Measurements from ENCODE around the gene OSBPL10. TPM values are rescaled to one million over a fixed set of nuclear protein-coding genes. Genes with fewer than 3 reads are reported as not detected.

The OSBPL10 gene
- polyA plus RNA-seq, 3 donors = 1.0 to 4.3 (median 3.8) TPM

DNA sequence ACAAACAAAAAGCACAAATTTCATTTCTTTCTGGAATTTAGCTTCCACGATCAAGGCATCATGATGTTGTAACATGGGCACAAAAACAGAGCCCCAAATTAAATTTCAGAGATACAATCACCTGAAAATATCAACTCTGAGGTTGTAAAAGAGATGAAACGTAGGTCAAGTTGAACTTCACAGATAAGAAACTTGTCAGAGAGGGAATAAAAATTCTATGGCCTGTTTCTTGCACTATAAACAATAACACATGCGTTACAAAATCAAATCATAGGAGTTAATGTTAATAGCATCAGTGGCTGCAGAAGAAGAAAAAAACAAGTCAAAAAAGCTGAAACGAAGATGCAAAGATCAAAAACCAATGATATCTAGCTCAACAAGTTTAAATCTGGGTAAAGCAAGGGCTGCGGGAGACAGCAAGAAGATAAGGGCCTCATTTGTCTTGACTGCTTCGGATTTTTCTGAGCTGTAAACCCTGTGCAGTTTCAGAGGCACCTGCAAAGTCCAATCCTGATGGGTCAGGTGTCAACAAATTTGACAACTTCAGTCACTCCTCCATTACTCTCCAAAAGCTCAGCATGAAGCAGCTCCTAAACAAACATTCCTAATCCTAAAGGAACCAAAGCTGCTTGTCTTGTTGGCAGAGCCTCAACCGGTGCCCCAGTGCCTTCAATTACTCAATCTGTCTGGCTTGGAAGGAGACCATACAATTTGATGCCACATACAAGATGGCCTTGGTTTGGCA, 228.6 kb downstream of the OSBPL10 start:
- H3K27ac ChIP-seq (ENCODE audit: low read depth, low read length) = no peak overlapping the region
- WGBS, 3 donors = 81 to 92% (median 88%) methylated on average over 7 of the region's 7 CpGs

DNA sequence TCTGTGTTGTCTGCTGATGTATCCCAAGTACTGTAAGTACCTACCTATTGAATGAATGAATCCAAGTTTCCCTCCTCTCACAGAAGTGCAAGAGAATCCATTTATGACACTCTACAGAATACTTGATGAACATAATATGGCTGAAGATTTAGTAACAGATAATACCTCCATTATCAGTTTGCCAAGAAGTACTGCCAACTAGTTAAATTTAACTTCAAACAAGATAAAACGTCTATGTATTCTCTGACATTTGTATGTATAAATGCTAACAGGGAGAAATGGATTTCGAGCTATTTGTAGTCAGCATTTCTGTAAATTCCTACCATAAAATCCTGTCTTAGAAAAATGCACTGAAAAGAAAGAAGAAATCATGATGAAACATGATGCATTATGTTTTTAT, 230.7 kb downstream of the OSBPL10 start:
- H3K27ac ChIP-seq (ENCODE audit: low read depth, low read length) = no peak overlapping the region
- WGBS, 3 donors = 53 to 78% (median 77%) methylated on average over 2 of the region's 2 CpGs

DNA sequence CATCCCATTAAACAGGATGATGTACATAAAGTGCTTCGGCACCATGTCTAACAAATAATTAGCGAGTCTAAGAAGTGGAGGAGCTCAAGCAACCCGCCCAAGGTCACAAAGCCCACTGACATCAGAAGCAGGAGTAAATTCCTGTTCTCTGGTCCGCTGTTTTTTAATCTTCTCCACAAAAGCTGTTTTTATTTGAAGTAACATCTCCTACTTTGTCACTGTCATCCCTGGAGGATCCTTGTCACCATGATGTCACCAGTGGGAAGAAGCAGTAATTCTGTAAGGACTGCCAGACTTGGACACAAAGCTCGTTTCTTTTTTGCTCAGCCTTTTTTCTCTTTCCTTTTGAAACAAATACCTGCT, 232.1 kb downstream of the OSBPL10 start:
- no peak overlapping the region for H3K27ac ChIP-seq (ENCODE audit: low read depth, low read length)
- 71 to 83% (median 72%) methylated on average over 5 of the region's 5 CpGs for WGBS, 3 donors

DNA sequence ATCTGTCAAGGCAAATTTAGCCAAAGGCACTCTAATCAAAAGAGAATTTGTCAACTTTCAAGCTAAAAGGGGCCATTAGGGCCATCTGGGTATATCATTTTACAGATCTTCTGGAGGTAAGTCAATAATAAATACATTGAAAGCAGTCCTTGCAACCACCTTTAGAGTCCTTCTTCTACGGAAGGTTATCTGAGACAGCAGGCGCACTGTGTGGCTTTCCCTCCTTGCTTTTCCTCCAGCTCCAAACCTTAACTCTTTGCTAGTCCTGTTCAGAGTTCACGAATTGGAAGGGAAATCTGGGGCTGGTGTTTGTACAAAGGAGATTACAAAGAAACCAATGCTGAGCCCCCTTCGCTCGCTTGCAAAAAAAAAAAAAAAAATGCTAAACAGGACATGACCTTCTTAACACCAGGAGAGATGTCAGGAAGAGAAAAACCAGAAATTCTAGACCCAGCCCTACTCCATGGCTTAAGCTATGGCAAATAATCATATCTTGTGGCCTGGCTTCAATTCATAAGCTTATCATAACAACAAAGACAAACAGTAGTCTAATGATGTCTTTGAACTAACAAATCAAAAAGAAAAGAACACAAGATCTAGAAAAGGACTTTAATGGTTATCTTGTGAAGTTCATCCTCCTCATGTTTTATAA, 232.7 kb downstream of the OSBPL10 start:
- H3K27ac ChIP-seq (ENCODE audit: low read depth, low read length) = no peak overlapping the region
- 44 to 94% (median 84%) methylated on average over 5 of the region's 5 CpGs for WGBS, 3 donors

DNA sequence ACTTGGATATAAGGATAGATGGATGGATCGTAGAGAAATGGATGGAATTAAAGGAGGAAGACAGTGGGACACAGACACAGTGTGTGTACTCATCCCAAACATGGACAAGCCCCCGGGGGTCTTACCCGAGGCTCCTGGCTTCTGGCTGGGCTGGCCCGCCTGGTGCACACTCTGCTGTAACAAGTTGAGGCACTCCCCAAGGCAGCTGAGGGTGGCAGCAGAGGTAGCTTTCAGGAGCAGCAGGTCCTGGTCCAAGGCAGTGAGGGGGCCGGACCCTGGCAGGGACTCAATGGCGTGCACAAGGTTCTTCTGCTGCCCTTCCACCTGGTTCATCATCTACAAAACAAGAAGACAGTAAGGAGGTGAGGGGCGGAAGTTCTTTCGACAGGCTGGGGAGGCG, 233.3 kb downstream of the OSBPL10 start:
- H3K27ac ChIP-seq (ENCODE audit: low read depth, low read length) = no peak overlapping the region
- 89 to 94% (median 92%) methylated on average over 9 of the region's 9 CpGs for WGBS, 3 donors

DNA sequence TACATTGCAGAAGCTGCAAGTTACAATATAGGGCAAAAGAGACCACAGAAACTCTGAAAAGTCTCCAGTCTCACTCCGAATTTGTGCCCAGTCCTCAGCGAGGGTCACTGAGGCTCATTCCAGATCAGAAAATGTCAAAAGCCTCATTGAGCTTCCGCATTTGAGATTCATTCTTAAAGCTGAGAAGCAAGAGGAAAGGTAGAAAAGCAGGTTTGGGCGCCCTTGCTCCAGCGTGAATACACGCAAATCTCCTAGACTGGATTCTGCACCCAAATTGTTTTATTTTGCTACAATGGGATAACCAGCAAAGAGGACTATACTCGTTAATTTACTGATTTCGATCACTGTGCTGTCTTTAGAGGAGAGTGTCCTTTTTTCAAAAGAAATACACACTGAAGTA, 236.1 kb downstream of the OSBPL10 start:
- H3K27ac ChIP-seq (ENCODE audit: low read depth, low read length) = no peak overlapping the region
- WGBS, 3 donors = 92 to 97% (median 96%) methylated on average over 8 of the region's 8 CpGs

DNA sequence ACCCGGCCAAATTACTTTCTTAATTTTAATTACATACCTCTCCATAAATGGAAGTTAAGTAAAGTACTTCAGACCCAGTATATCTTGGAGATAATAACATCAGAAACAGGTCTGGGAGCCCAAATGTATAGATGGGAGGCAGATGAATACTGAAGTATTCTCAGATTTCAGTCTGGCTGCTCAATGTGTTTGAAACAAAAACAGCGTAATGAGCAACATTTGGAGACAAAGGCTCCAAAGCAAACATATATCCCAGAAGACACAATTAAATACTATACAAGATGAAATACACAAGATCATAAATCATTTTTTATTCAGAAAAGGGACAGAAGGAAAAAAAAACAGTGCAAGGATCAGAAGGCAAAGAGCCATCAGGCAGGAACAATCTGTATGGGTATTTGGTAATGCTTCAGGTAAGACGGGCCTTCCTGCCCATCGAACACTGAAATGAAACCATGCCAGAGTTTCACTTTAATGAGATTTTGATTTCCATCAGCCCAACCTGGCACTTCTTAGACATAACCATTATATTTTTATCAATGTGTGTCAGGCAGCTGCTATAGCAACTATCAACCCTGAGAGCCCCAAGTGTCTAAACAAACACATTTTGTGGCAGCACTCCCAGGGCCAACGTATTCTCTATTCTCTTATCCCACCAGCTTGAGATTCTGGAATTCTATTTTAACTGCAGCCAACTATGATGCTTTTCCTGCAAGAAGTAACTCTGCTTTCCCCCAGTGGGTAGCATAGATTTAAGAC, 237.6 kb downstream of the OSBPL10 start:
- WGBS, 3 donors = 73 to 80% (median 79%) methylated on average over 5 of the region's 5 CpGs
- H3K27ac ChIP-seq (ENCODE audit: low read depth, low read length) = no peak overlapping the region

DNA sequence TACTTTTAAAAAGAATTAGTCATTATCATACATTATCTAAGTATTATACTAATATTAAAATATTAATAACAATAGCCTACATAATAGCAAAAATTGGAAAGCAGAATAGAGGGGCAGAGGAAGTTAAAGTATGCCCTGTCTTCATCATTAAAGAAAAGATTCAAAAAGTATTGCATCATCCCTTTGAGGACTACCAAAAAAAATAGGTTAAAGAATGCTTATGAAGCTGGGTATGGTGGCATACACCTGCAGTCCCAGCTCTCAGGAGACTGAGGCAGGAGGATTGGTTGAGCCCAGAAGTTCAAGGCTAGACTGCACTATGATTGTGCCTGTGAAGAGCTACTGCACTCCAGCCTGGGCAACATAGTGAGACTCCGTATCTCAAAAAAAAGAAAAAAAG, 240.7 kb downstream of the OSBPL10 start:
- H3K27ac ChIP-seq (ENCODE audit: low read depth, low read length) = no peak overlapping the region
- 87 to 96% (median 89%) methylated on average over 1 of the region's 1 CpG for WGBS, 3 donors

DNA sequence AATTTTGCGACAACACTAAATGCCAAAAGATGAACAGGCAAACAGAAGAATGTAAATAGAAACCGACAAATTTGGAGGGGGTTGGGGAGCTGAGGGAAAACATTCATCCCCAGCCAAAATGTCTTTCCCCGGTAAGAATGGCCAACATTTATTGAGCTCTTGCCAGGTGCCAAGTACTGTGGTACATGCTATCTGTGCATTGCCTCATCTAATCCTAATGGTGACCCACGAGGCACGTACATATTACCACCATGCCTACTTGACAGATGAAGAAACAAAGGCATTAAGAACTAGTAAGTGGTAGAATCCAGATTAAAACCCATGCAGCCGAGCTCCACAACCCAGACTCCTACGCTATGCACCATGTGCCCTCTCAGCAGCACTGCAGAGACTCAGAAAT, 242.7 kb downstream of the OSBPL10 start:
- WGBS, 3 donors = 69 to 86% (median 72%) methylated on average over 7 of the region's 7 CpGs
- no peak overlapping the region for H3K27ac ChIP-seq (ENCODE audit: low read depth, low read length)

DNA sequence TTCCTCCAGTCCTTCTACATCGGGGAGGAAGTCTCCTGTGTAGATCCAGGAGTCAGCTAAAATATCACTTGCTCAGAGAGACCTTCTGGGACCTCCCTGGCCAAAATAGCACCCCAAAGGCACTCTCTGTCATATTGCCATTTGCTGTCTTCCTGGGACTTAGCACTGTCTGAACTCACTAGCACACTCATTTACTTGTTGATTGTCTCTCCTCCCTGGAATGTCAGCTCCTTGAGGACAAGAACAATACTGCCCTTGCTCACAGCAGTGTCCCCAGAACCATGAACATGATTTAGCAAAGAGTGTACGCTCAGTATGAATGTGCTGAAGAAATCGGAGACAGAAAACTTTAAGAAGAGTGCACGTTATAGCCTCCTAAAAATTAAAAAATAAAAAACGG, 245.4 kb downstream of the OSBPL10 start:
- 82 to 90% (median 88%) methylated on average over 5 of the region's 5 CpGs for WGBS, 3 donors

DNA sequence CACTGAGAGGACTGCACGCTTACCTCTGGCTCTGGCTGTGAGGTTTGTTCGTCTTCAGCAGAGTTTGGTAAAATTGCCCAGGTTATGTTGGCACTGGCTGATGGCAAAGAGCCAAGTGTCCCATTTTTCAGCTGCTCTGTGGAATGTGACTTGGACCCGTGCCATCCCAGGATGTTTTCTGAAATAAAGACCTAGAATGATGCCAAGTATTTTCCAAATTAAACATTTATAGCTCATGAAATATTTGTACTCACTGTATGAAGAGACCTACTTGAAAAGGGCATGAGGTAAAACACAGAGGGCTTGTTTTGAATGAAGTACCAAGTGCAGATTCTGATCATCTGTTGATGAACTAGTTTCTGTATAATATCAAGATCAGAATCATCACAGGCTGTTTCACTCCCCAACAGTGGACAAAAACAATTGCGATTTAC, 247.8 kb downstream of the OSBPL10 start:
- WGBS, 3 donors = 63 to 75% (median 74%) methylated on average over 4 of the region's 4 CpGs
- no peak overlapping the region for H3K27ac ChIP-seq (ENCODE audit: low read depth, low read length)

More for the DNA sequence above, 245.4 kb downstream of the OSBPL10 start:
- no peak overlapping the region for H3K27ac ChIP-seq (ENCODE audit: low read depth, low read length)

DNA sequence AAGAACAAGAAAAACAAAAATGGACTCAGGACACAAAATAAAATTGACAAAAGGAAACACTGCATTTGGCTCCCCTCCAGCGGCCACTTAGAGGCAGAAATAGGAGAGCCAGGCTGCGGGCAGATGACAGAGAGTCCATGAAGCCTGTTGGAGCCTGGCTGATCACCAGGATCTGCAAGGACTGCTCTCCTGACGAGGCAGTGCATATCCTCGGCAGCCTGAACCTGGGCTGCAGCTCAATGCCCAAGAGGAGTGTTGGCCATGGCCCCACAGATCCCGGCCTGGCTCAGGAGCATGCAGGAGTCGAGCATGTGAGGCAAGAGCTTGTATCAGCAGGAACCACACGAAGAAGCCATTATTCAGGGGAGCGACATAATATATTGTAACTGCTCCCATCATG, 248.5 kb downstream of the OSBPL10 start:
- 88 to 93% (median 90%) methylated on average over 8 of the region's 8 CpGs for WGBS, 3 donors
- no peak overlapping the region for H3K27ac ChIP-seq (ENCODE audit: low read depth, low read length)

DNA sequence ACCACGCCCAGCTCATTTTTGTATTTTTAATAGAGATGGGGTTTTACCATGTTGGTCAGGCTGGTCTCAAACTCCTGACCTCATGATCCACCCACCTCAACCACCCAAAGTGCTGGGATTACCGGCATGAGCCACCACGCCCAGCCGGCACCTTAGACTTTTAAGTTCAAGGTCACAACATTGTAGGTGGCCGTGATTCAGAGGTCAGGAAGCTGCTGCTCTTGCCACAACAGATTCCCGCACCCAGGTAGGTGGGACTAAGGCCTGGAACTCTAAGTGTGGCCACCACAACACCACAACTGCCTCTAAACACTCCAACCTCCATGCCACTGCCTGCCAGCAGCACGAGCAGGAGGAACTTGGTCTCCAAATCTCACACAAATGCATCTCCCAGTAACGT, 251.5 kb downstream of the OSBPL10 start:
- no peak overlapping the region for H3K27ac ChIP-seq (ENCODE audit: low read depth, low read length)
- 69 to 82% (median 74%) methylated on average over 8 of the region's 8 CpGs for WGBS, 3 donors

DNA sequence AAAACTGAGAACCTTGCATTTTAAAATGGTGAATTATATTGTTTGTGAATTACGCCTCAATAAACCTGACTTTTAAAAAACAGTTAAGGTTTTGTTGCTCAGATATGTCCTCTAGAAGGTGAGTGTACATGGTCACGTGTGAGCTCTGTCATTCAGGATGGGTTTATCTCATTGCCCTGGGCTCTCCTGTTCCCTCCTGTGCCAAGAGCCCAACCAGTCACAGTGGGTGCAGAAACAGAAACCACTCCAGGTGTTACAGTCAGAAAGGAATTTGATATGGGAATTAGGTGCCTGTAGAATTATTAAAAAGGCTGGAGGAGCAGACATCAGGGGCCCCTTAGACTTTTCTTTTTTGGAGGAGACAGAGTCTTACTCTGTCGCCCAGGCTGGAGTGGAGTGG, 252.0 kb downstream of the OSBPL10 start:
- H3K27ac ChIP-seq (ENCODE audit: low read depth, low read length) = no peak overlapping the region

DNA sequence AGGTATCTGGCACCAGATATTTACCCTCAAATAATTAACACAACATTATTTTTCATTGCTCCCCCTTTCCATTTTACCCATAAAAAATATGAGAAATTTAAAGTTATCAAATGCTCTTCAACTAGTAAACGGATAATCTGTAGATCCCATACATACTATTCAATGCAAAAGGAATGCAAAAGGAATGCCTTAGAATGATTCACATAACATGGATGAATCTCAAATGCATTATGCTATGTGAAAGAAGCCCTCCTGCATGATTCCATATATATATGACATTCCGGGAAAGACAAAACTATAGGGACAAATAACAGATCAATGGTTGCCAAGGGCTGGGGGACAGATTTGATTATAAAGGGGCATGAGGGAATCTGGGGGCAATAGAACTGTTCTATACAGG, 252.7 kb downstream of the OSBPL10 start:
- 95 to 98% (median 96%) methylated on average over 2 of the region's 2 CpGs for WGBS, 3 donors
- H3K27ac ChIP-seq (ENCODE audit: low read depth, low read length) = no peak overlapping the region

More for the DNA sequence above, 252.0 kb downstream of the OSBPL10 start:
- 76 to 92% (median 87%) methylated on average over 3 of the region's 3 CpGs for WGBS, 3 donors

DNA sequence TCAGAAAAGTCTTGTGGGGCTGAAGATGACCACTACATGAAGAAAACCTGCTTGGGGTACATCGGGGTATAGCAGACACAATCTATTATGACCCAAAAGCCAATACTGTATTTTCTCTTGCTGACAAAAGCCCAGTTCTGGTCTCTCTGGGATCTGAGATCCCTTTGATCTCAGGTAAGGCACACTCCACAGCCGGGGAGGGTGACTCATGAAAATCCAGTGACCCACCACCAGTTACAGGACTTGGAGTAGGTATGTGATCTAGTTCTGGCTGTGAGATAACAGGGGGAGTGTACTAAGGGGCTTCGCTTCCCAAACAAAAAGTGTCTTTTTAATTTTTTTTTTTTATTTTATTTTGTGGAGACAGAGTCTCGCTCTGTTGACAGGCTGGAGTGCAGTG, 255.1 kb downstream of the OSBPL10 start:
- 95 to 97% (median 95%) methylated on average over 4 of the region's 4 CpGs for WGBS, 3 donors
- H3K27ac ChIP-seq (ENCODE audit: low read depth, low read length) = no peak overlapping the region

DNA sequence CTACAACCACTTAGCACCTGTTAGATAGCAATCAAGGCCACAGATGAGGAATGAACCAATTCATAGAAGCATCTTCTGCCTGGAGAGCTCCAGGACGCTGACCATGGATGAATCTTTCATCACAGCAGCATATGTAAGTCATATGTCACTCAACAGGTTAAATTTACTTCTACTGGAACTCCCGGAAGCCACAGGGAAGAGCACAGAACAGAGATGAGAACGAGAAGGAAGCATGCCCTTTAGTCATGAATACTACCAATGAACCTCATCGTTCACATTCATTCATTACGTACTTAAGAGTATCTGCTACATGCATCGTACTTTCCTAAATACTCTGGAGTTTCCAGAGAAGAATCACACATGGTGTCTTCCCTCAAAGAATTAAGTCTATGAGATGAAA, 255.5 kb downstream of the OSBPL10 start:
- no peak overlapping the region for H3K27ac ChIP-seq (ENCODE audit: low read depth, low read length)
- 86 to 95% (median 90%) methylated on average over 6 of the region's 6 CpGs for WGBS, 3 donors

DNA sequence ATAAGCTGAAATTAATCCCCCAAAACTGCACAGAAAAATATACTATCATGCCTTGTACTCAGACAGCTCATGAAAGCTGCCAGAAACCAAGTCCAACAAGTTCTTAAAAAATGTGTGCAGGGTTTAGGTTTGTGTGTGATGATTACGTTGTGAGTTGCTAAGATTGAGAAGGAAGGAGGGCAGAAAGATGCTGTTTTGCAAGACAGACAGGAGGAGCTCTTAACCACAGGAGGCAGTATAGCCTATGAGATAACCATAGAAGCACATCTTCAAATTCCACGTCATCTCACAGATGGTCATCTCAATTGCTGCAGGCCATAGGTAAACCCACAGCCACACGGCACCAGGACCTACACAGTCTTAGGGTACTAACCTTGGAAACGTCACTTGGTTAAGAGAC, 256.4 kb downstream of the OSBPL10 start:
- no peak overlapping the region for H3K27ac ChIP-seq (ENCODE audit: low read depth, low read length)
- WGBS, 3 donors = 75 to 78% (median 75%) methylated on average over 4 of the region's 4 CpGs

DNA sequence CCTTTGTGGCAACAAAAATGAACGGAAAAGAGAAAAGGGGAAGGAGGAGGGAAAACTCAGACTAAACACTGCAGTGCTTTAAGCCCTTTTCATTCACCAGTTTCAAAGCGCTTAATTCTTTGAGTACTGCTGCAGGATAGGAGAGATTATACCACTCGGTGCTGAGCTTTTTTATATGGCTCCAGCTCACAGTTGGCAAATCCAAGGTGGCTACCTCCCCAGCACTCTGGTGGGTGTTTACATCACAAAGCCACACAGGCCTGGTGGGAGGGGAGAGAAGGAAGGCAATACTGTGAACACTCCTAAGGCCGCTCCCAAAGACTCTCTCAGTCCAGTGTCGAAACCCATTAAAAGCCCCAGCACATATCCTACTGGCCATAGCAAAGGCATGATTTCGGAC, 256.9 kb downstream of the OSBPL10 start:
- WGBS, 3 donors = 81 to 87% (median 82%) methylated on average over 6 of the region's 6 CpGs
- no peak overlapping the region for H3K27ac ChIP-seq (ENCODE audit: low read depth, low read length)
